GM23248 (cell line): ENCODE measurements around the gene NCAM2. TPM values are rescaled to one million over a fixed set of nuclear protein-coding genes. Genes with fewer than 3 reads are reported as not detected.

Experiments used
- DNase-seq: peaks from one replicate; pipeline ENCODE4 v3.0.0-alpha.2; 2015
- H2AFZ ChIP-seq: fragments of 200-600 bp; sonication (generic); 2 replicates; pipeline ENCODE4 v1.6.1; 2016; ENCODE audit warnings: antibody characterized with exemption
- H3F3A ChIP-seq: fragments of 200-600 bp; sonication (generic); 2 replicates; pipeline ENCODE4 v1.6.1; 2016; ENCODE audit warnings: mild to moderate bottlenecking, antibody characterized with exemption, mixed run types; ENCODE audit not compliant: insufficient read depth
- H3K27ac ChIP-seq: fragments of 200-600 bp; sonication (generic); 2 replicates; pipeline ENCODE4 v1.5.1; 2016; ENCODE audit warnings: mild to moderate bottlenecking
- H3K27me3 ChIP-seq: fragments of 200-600 bp; sonication (generic); replicated peaks from 2 replicates; pipeline ENCODE4 v1.6.1; 2016; ENCODE audit warnings: mild to moderate bottlenecking; ENCODE audit not compliant: insufficient read depth
- H3K36me3 ChIP-seq: fragments of 200-600 bp; sonication (generic); 2 replicates; pipeline ENCODE4 v1.6.1; 2016; ENCODE audit warnings: low read depth, mild to moderate bottlenecking
- H3K4me1 ChIP-seq: fragments of 200-600 bp; sonication (generic); 2 replicates; pipeline ENCODE4 v1.6.1; 2016; ENCODE audit warnings: mild to moderate bottlenecking; ENCODE audit not compliant: insufficient read depth
- H3K4me2 ChIP-seq: fragments of 200-600 bp; sonication (generic); one replicate; pipeline ENCODE4 v1.6.1; 2016; ENCODE audit warnings: mild to moderate bottlenecking; ENCODE audit not compliant: unreplicated experiment
- H3K4me3 ChIP-seq: fragments of 200-600 bp; sonication (generic); 2 replicates; pipeline ENCODE4 v1.5.1; 2016; ENCODE audit warnings: mild to moderate bottlenecking
- H3K79me2 ChIP-seq: fragments of 200-600 bp; sonication (generic); 2 replicates; pipeline ENCODE4 v1.6.1; 2016; ENCODE audit warnings: mild to moderate bottlenecking; ENCODE audit not compliant: insufficient read depth
- H3K9ac ChIP-seq: fragments of 200-600 bp; sonication (generic); 2 replicates; pipeline ENCODE4 v1.6.1; 2016; ENCODE audit warnings: mild to moderate bottlenecking
- H3K9me2 ChIP-seq: fragments of 200-600 bp; sonication (generic); 2 replicates; pipeline ENCODE4 v1.6.1; 2016; ENCODE audit warnings: mixed run types, mild to moderate bottlenecking, moderate library complexity; ENCODE audit not compliant: insufficient read depth
- H3K9me3 ChIP-seq: fragments of 200-600 bp; sonication (generic); one replicate; pipeline ENCODE4 v1.6.1; 2017; ENCODE audit warnings: low read depth
- H4K20me1 ChIP-seq: fragments of 200-600 bp; sonication (generic); 2 replicates; pipeline ENCODE4 v1.6.0; 2016; ENCODE audit not compliant: insufficient read depth
- EZH2 ChIP-seq: fragments of 200-600 bp; sonication (generic); IDR thresholded peaks from 2 replicates; pipeline ENCODE4 v1.6.1; 2018; ENCODE audit warnings: antibody characterized with exemption, mild to moderate bottlenecking; ENCODE audit not compliant: insufficient read depth, poor library complexity, severe bottlenecking
- EZH2phosphoT487 ChIP-seq: fragments of 200-600 bp; sonication (generic); IDR thresholded peaks from 2 replicates; pipeline ENCODE4 v1.6.1; 2018; ENCODE audit warnings: antibody characterized with exemption, moderate library complexity, mild to moderate bottlenecking, low read depth; ENCODE audit not compliant: insufficient read depth
- WGBS, 2 experiments: methylation state at CpG; one replicate each; pipeline ENCODE4 v1.1.6; 2015 to 2017; ENCODE audit warnings: low lambda C conversion rate in 2 of 2, low coverage in 1 of 2; ENCODE audit errors: missing lambda C conversion rate in 2 of 2; 5-methylcytosine and 5-hydroxymethylcytosine counted together
- in situ Hi-C: fragments of 300-500 bp; cut with MboI; formaldehyde crosslinking; loops from 2 replicates; pipeline ENCODE4 v1.15.0; 2020
- polyA plus RNA-seq: library from polyadenylated mRNA; unstranded; fragments of >200 nt; fragmentation: Nextera tagmentation; extraction: Ambion mirVana; gene quantifications from 2 replicates; pipeline ENCODE4 v1.2.1, GENCODE V29; 2016
- total RNA-seq: library from RNA; depleted of rRNA; stranded (reverse); fragments of >200 nt; shearing (Covaris generic); gene quantifications from 2 replicates; pipeline ENCODE4 v1.2.3, GENCODE V29; 2014

Gene NCAM2
- total and polyA plus RNA-seq, 2 experiments from 2014 or later = 1.3 to 1.7 TPM

GRCh38 chr21:21187579-21187978 is 189.4 kb downstream of the NCAM2 start:
- Histone ChIP-seq H2AFZ (peak overlapping the region; percentile 75), H3K27me3 (no peaks in the 10 kb centered on the region), H3K4me1 (peaks cover 11% of the 10 kb centered on the region), H3K9me2 (no peaks in the 10 kb centered on the region), H3K4me3 (no peak overlapping the region), H3K27ac (no peak overlapping the region), H3K9ac (no peak overlapping the region), H3K9me3 (no peaks in the 10 kb centered on the region), H3K79me2 (no peaks in the 10 kb centered on the region), H3K4me2 (no peak overlapping the region), H3F3A (no peaks in the 10 kb centered on the region), H4K20me1 (no peaks in the 10 kb centered on the region), H3K36me3 (no peaks in the 10 kb centered on the region)
- TF ChIP-seq EZH2 = no peak
- no peak for TF ChIP-seq EZH2phosphoT487
- DNase-seq = peak; percentile 29
- in situ Hi-C loops = no loop called here
- WGBS, 2 experiments = 36 to 44% methylated on average over 2 of the region's 2 CpGs

GRCh38 chr21:21188513-21189195 is 190.4 kb downstream of the NCAM2 start:
- Histone ChIP-seq H3K4me3 (no peak overlapping the region), H3K9ac (no peak overlapping the region), H3K4me2 (no peak overlapping the region), H2AFZ (no peak overlapping the region), H3K36me3 (no peaks in the 10 kb centered on the region), H3K27ac (no peak overlapping the region), H3K9me2 (no peaks in the 10 kb centered on the region), H3F3A (no peaks in the 10 kb centered on the region), H3K9me3 (no peaks in the 10 kb centered on the region), H4K20me1 (no peaks in the 10 kb centered on the region), H3K79me2 (no peaks in the 10 kb centered on the region), H3K27me3 (no peaks in the 10 kb centered on the region), H3K4me1 (peaks cover 7% of the 10 kb centered on the region)
- TF ChIP-seq EZH2 = no peak
- no peak for TF ChIP-seq EZH2phosphoT487
- in situ Hi-C loops = no loop called here
- DNase-seq = no peak
- 91% methylated on average over 2 of the region's 2 CpGs for WGBS, 2 experiments

GRCh38 chr21:21195417-21195943 is 197.3 kb downstream of the NCAM2 start:
- 0 out of 2 replicates have a peak overlapping the region, but pooled peaks have one; percentile 21 for H2AFZ ChIP-seq
- in situ Hi-C loops = no loop called here
- no peak overlapping the region for H3K9ac ChIP-seq
- no peak for DNase-seq
- H3K4me1 ChIP-seq = peaks cover 19% of the 10 kb centered on the region
- no peaks in the 10 kb centered on the region for H3K79me2 ChIP-seq
- no peak overlapping the region for H3K4me2 ChIP-seq
- no peaks in the 10 kb centered on the region for H3K36me3 ChIP-seq
- no peak overlapping the region for H3K4me3 ChIP-seq
- H3K27me3 ChIP-seq = no peaks in the 10 kb centered on the region
- H4K20me1 ChIP-seq = no peaks in the 10 kb centered on the region
- TF ChIP-seq EZH2phosphoT487 (no peak), EZH2 (no peak)
- H3K9me2 ChIP-seq = no peaks in the 10 kb centered on the region
- H3K9me3 ChIP-seq = no peaks in the 10 kb centered on the region
- 96 to 100% methylated on average over 1 of the region's 1 CpG for WGBS, 2 experiments
- peaks cover 6% of the 10 kb centered on the region for H3F3A ChIP-seq
- no peak overlapping the region for H3K27ac ChIP-seq

GRCh38 chr21:21196087-21196486 is 197.9 kb downstream of the NCAM2 start:
- no peaks in the 10 kb centered on the region for H3K36me3 ChIP-seq
- no peaks in the 10 kb centered on the region for H3K27me3 ChIP-seq
- H3K9me3 ChIP-seq = no peaks in the 10 kb centered on the region
- in situ Hi-C loops = no loop called here
- DNase-seq = no peak
- H3F3A ChIP-seq = peaks cover 12% of the 10 kb centered on the region
- H3K9ac ChIP-seq = no peak overlapping the region
- no peaks in the 10 kb centered on the region for H3K79me2 ChIP-seq
- H3K27ac ChIP-seq = no peak overlapping the region
- peaks cover 24% of the 10 kb centered on the region for H3K4me1 ChIP-seq
- no peaks in the 10 kb centered on the region for H3K9me2 ChIP-seq
- no peak overlapping the region for H3K4me3 ChIP-seq
- 0 out of 2 replicates have a peak overlapping the region, but pooled peaks have one; percentile 21 for H2AFZ ChIP-seq
- H3K4me2 ChIP-seq = no peak overlapping the region
- WGBS, 2 experiments = 92% methylated on average over 3 of the region's 3 CpGs
- no peaks in the 10 kb centered on the region for H4K20me1 ChIP-seq
- no peak for TF ChIP-seq EZH2phosphoT487
- TF ChIP-seq EZH2 = no peak
